HG03575 (cell line): Measurements from ENCODE around the gene PRKCA.
"Not testable (repeated sequence)": the region's sequence is repeated elsewhere in the genome, so short reads cannot be mapped to it uniquely, and the experiment has no call there.

Source experiments
- ATAC-seq: cut with Tn5 transposase; IDR thresholded peaks from one replicate; pipeline ENCODE4 v1.9.1; 2021; ENCODE audit not compliant: unreplicated experiment, insufficient number of reproducible peaks, low FRiP score; ENCODE audit errors: extremely low read depth

PRKCA gene

DNA sequence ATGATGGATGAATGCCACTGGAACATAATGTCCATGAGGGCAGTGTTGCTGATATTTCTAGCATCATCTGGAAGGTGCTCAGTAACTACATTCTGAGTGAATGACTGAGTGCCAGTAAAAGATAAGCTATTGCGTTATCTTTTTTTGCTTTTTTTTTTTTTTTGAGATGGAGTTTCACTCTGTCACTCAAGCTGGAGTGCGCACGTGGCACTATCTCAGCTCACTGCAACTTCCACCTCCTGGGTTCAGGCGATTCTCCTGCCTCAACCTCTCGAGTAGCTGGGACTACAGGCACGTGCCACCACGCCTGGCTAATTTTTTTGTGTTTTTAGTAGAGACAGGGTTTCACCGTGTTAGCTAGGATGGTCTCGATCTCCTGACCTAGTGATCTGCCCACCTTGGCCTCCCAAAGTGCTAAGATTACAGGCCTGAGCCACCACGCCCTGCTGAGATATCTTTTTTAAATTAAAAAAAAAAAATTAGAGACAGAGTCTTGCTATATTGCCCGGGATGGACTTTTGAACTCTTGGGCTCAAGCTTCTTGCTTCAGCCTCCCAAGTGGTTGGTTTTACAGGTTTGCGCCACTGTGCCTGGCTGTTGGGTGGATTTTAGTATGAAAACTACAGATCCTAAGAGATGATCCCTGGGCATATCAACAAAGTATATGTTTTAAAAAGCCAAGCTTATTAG lies 43.7 kb downstream of the PRKCA start:
- not testable (repeated sequence) for ATAC-seq

DNA sequence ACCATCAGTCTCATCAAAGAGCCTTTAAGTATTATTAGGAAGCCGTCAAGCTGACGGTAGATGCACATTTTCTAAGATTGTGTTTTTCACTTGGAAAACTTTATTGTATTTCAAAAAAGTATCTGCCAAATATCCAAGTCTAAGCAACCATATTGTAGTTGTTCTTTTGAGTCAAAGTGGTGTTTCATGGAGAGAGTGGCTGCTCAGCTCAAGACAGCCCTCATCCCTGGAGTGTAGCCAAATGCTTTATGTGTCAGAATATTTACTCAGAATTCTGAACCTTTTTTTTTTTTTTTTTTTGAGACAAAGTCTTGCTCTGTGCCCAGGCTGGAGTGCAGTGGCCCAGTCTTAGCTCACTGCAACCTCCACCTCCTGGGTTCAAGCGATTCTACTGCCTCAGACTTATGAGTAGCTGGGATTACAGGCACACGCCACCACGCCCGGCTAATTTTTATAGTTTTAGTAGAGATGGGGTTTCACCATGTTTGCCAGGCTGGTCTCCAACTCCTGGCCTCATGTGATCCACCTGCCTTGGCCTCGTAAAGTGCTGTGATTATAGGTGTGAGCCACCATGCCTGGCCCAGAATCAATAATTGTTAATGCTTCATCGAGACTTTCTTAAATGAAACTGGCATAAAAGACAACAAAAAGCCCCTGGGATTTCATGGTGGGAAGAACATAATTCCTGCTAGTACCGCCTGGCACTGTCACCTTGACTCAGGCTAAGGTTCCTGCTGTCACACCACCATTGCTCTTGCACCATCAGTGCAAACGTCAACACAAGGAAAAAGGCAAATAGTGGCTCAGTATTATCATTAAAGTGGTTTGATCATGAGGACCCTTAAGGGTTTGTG lies 45.5 kb downstream of the PRKCA start:
- ATAC-seq: no peak

DNA sequence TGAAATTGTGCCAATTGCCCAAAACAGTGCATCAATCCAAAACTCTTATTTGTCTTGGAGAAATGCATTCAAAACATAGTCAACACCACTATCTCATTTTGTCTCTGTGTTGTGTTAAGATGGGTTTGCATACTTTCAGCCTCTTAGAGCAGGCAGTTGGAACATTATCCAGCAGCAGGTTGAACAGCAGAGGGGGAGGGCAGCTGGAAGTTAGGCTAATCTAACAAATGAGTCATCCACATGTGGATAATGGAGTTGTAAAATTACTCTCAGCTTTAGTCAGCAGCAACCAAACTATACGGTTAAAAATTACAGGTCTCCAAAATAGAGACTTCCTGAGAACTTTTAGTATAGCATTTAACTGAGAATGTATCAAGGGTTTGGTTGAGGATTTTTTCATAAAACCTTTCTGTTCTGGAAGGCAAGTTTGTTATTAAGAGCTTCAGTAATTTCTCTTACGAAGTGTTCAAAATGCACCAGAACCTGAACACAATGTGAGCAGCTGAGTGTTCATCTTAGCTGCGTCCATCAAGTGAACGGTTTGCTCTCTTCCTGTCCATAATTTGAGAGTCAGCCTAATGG lies 46.3 kb downstream of the PRKCA start:
- ATAC-seq: no peak

DNA sequence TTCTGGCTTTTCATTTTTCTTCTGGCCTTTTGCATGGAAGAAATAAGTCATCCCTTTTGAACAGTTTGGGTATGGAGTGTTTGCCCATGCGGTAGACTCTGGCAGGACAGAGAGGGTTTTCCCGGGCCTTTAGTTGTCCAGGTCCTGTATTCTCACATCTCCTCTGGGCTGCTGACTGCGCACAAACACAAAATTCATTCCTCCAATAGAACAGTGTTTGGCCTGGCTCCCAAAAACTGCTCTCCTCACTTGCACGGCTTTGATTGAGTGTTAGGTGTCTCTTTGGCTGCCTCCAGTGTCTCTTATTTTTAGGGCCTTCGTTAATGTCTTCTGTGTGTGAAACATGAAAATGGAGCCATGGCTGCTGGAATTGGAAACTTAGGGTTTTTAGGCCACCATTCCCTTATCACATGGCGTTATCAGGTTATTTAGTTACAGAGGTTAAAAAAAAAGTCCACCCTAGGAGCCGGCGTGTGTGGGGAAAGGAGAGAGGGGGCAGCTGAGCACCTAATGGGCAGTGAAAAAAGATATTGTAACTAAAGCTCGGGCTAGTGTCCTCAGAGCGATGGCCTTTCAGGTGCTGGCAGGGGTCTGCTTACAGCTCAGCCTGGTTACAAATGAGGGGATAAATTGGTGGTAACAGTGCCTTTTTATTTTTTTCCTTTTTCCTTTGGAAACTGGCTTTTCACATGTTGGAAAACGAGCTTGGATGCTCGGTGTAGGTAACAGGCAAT lies 47.3 kb downstream of the PRKCA start:
- no peak for ATAC-seq

DNA sequence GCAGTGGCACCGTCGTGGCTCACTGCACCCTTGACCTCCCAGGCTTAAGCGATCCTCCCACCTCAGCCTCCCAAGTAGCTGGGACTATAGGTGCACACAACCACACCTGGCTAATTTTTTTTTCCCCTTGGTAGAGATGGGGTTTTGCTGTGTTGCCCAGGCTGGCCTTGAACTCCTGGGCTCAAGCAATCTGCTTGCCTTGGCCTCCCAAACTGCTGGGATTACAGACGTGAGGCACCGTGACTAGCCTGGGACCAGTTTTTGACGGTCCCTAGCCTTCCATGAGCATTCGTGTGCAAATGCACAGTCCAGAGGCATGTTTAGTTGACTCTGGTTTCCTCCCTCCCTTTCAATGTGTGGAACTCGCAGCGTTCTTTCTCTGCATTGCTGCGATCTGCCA lies 48.2 kb downstream of the PRKCA start:
- ATAC-seq: not testable (repeated sequence)

DNA sequence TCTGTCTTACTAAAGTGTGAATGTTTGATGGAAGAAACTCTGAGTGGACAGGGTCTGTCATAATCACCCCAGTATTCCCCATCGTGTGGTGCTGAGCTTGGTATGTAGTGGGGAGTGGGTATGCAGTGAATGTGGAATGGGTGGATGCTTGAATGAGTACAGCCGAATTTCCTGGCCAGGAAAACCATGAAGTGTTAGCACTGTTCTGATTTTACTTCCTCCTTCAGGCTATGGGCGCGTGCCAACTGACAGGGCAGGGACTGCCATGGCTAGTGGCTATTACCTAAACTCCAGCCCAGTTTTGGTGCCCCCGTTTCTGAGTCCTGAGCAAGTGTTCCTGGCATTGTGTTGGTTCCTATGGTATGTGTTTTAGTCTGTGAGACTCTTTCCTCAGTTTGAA lies 48.6 kb downstream of the PRKCA start:
- ATAC-seq: no peak

DNA sequence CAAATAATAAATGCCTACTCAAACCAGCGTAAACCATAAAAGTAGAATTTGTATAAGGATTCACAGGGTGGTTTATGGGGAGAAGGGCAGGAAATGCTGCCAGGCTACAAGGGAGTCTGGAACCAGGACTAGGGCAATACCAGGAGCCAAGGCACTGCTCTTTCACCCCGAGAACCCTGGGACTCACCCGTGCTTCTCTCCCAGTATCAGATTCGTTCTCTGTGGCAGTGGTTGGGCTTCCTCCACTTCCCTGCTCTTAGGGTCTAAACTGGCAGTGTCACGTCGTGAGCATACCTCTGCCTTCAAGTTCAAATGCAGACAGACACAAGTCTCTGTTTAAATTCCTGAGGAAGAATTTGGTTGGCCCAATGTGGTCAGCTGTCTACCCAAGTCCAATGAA lies 49.3 kb downstream of the PRKCA start:
- no peak for ATAC-seq

DNA sequence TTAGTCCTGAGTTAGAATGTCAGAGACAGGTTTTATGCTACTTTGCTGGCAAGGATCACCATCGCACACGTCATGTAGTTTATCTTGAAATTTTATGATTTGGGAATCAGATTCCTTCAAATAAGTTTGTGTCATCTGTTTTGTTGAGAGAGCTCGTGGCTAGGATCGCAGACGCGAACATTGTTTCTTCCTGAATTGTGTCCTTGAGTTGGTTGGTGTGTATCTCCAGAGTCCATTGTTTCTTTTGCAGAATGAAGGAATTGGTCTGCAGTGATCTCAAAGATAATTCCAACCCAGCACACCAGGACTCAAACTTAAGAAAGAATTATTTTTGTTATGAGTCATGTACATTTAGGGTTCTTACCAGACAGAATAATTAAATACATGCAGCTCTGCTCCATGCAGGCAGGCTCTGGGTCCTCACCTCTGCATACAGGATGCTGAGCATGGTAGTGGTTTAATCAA lies 51.6 kb downstream of the PRKCA start:
- no peak for ATAC-seq

DNA sequence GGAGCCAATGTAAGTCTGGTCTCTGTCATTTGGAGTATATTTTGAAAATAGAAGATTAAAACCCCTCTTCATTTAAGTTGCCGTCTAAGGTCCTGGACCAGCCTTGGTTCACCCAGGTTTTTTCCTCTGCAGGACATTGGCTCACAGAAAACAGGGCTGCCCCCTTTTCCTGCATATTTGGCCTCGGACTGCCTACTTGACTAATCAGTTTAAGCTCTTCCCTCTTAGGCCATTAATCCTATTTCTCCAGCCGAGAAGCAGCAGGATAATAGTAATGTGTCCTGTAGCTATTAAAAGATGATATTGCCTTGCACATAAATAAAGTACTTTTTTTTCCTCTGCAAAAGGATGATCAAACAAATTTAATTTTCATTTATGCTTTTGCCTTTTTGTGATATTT lies 52.1 kb downstream of the PRKCA start:
- ATAC-seq: no peak

DNA sequence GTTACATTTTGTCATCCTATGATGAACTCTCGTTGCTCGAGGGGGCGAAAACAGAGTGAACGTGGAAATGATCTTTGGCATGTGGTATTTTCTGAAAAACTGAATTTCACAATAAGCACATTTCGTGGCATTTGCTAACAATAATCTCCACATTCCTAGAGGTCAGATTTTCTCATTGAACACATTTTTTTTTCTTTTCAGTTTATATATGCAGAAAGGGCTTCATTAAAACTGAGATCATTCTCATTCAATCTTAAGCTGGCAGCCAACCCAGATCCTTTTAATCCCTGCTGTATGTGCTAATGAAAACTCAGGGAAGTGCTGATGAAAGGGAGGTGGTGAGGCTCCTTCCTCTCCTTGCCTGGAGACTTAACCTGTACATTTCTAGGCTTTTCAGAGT lies 52.6 kb downstream of the PRKCA start:
- no peak for ATAC-seq

DNA sequence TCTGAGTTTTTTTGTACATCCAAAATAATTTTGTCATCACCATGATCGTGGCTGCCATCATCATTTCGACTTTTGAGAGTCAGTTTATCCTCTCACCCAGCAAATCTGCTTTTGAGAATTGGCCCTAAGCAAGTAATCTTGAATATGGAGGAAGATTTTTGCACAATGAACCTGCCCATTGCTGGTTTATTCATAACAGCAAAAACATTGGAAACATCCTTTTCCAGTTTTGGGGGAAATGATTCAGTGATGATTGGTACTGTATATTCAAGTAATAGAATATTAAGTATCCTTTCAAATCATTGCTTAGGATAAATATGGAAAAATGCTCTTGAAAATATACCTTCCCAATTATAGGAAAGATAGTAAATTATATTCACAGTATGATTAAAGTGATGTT lies 53.1 kb downstream of the PRKCA start:
- ATAC-seq: no peak

DNA sequence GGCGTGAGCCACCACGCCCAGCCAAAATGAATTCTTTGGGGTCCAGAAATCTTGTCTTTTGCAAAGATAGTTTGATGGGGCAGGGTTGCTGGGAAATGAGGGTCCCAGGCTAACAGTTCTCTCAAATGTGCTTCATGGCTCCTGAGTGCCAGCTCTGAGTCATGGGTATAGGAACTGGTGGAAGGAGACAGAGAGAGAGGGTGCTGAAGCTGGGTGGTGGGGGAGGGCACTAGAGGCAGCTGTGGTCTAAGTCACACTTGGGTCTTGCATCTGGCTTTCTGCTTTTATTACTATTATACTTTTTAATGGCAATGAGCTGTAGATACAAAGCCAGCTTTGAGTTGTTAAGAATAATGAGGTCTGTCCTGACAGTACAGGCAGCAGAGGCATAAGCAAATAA lies 54.6 kb downstream of the PRKCA start:
- ATAC-seq: no peak

DNA sequence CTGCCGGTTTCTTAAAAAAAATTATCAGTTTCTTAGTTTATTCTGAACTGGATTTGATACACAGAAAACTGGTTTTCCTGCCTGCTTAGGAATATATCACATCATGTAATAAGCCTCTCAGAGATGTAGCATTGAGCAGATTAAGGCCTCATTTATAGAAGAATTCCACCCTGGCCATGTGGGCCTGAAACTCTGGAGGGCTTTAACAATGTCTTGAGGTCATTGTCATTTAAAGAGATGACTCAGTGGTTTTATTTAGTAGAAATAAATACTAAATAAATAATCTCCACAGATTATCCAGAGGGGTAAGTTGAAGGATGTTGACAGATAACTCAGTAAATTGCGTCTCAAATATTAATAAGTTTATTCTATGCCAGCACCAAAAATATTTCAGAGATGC lies 56.9 kb downstream of the PRKCA start:
- no peak for ATAC-seq

DNA sequence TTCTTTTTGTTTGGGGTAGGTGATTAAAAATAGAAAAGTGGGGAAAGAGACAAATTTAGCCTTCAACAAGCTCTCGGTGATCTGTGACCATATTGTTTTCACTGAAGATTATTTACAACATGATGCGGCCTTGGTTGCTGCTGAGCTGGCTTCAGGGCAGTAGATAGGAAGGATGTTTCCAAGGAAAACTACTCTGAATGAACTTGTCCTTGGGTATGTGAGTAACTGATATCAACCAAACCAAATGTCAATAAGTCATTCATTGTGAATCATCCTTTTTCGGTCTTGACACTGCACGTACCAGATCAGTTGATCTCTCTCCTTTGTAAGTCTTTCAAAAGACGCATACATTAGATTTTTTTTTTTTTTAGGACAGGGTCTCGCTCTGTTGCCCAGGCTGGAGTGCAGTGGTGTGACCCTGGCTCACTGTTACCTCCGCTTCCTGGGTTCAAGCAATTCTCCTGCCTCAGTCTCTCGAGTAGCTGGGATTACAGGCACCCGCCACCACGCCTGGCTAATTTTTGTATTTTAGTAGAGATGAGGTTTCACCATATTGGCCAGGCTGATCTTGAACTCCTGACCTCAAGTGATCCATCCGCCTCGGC lies 58.6 kb downstream of the PRKCA start:
- ATAC-seq: not testable (repeated sequence)

DNA sequence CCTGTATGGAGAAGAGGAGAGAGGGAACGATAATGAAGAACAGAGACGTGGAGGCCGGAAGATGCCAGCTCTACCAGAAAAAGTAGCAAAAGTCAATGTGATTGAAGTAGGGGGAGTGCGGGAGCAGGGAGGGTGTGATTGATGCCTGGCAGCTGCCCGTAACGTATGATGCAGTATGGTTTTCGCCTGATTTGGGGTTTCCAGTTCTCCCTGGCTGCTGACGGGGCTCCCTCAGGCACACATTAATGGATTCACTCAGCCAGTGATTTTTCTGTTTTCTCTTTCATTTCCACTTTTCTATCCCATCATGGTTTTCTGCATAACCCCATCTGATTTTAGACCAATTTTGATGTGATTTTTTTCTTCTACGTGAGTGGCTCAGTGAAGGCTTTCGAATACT lies 62.1 kb downstream of the PRKCA start:
- ATAC-seq: no peak

DNA sequence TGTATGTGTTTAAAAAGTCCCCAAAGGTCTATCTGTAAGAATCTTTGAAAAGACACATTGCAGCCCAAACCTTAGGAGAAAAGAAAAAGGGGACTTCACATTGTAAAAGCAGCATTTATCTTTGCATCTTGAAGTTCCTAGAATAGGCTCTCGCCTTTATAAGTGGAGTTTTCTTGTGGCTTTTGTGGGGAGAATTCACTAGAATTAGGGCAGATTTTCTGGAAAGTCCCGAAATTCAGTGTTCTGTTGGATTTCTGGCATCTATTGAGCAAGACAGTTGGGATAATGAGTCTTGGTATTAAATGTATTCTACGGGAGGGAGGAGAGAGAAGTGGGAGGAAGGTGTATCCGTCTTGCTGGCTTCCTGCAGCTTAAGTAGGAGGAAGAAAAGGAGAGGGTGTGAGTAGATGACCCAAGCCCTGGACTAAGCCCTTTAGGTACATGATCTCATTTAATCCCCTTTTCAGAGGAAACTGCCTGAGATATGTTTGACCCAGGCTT lies 62.6 kb downstream of the PRKCA start:
- ATAC-seq: no peak

DNA sequence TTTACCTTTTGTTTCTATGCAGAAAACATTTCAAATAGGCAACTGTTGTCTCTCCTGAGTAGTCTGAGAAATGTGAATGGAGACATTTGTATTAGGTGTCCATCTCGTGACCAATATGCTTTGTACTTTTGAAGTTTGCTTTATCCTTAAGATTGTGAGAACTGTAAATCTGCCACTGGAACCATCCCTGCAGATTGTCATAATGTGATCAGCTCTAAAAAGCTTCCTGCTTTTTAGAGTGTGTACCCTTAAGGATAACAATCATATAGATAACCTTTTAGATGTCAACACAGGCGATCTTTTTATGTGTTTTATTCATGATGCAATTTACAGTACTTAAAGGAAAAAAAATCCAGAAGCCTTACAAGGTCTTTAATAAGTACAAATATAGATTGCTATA lies 63.5 kb downstream of the PRKCA start:
- no peak for ATAC-seq

DNA sequence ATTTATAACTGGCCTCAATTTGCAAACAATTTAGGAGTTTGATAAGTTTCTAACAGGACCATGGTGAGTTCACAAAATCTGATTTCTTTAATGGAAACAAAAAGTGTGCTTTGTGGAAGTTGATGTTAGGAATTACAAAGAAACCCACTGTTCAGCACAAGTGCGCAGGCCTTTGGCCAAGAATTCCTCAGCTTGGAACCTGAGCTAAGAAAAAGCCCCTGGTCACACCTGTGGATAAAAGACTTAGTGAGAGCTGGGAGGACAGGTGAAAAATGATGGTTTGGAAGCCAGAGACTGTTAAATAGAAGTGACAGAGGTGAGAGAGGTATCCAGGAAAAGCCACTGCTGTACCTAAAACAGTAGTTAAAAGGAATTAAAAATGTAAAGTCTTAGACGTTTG lies 64.7 kb downstream of the PRKCA start:
- no peak for ATAC-seq

DNA sequence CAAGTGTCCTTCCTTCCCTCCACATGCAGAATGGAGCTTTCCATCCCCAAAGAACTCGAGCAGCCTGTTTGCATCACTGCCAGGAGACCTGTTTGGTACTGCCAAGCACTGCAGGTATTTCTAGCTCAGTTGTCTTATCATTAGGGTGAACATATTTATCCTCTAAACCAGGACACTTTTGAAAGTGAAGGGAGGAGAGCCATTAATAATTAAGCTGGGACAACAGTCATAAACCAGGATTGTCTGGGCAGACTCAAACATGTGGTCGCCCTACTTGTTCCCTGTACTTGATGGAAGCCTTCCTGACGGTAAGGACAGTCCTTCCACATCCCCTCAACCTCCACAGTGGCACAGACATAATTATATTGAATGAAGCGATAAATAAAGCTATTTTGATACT lies 67.4 kb downstream of the PRKCA start:
- ATAC-seq: no peak
